Tibial artery (tissue), 4 donors: Measurements from ENCODE around the gene BTBD8.

Experiments
- DNase-seq, 2 donors: peaks; one replicate each; pipeline ENCODE4 v3.0.0-alpha.2; 2019
- H3K27ac ChIP-seq, 2 donors: fragments of 200-600 bp; sonication (generic) in 1 of 2; 1 replicate in 1 of 2; 2 replicates in 1 of 2; pipeline ENCODE4 v1.5.1; 2018 to 2019; ENCODE audit warnings: mild to moderate bottlenecking in 1 of 2
- H3K27me3 ChIP-seq, 2 donors: fragments of 200-600 bp; sonication (generic) in 1 of 2; one replicate each; pipeline versions ENCODE4 v1.5.1 to v1.6.0; 2016 to 2019
- H3K36me3 ChIP-seq, 3 donors: fragments of 200-600 bp; sonication (generic) in 2 of 3; one replicate each; pipeline ENCODE4 v1.5.1; 2016 to 2019; ENCODE audit warnings: mild to moderate bottlenecking in 2 of 3
- H3K4me1 ChIP-seq, 4 donors: fragments of 200-600 bp; sonication (generic) in 2 of 4; 1 replicate in 3 of 4; 2 replicates in 1 of 4; pipeline ENCODE4 v1.5.1; 2016 to 2019
- H3K4me3 ChIP-seq, 2 donors: fragments of 200-600 bp; sonication (generic) in 1 of 2; 1 replicate in 1 of 2; 2 replicates in 1 of 2; pipeline ENCODE4 v1.5.1; 2018 to 2019; ENCODE audit warnings: mild to moderate bottlenecking in 2 of 2
- H3K9me3 ChIP-seq, 3 donors: fragments of 200-600 bp; sonication (generic) in 1 of 3; one replicate each; pipeline ENCODE4 v1.5.1; 2016 to 2019
- CTCF ChIP-seq, 2 experiments: fragments of 200-600 bp in 1 of 2; fragments of 450-650 bp in 1 of 2; IDR thresholded peaks; one replicate each; pipeline ENCODE4 v1.5.1; 2017 to 2019; ENCODE audit warnings: antibody characterized with exemption in 2 of 2, mild to moderate bottlenecking in 1 of 2, moderate library complexity in 1 of 2
- intact Hi-C: fragments of 100-400 bp; cut with DNase I; formaldehyde crosslinking; loops from one replicate; pipeline ENCODE4 v1.15.0; 2023; ENCODE audit warnings: low total_unique reads

BTBD8 gene

GRCh38 chr1:92080128-92080985 is at the start of gene BTBD8:
Gene BTBD8 (plus strand): TSS chr1:92080345. CDS start chr1:92080572, 227 bp downstream.
- DNase-seq: peak; percentile 87 to 91
- TF ChIP-seq CTCF (IDR thresholded peaks at IDR 0.05): no peak
- intact Hi-C loops: no loop called here
- Histone ChIP-seq H3K27me3 (no peaks in the 10 kb centered on the region), H3K36me3 (peaks cover 0 to 3% (median 0%) of the 10 kb centered on the region in 3 donors), H3K4me3 (peak within 1 kb of the TSS; percentile 79 to 96), H3K4me1 (peaks cover 0 to 12% (median 5%) of the 10 kb centered on the region in 4 donors), H3K9me3 (peaks cover 0 to 6% (median 2%) of the 10 kb centered on the region in 3 donors), H3K27ac (peak within 1 kb of the TSS; percentile 76 to 88)

- no peak for DNase-seq
- Histone ChIP-seq H3K4me3 (no peak overlapping the region), H3K36me3 (no peaks in the 10 kb centered on the region), H3K27me3 (peaks cover 0 to 15% of the 10 kb centered on the region in 2 donors), H3K27ac (no peak overlapping the region), H3K9me3 (no peaks in the 10 kb centered on the region), H3K4me1 (peaks cover 0 to 14% (median 5%) of the 10 kb centered on the region in 4 donors)
- intact Hi-C loops: no loop called here
- no peak for TF ChIP-seq CTCF (IDR thresholded peaks at IDR 0.05)
These were observed 49.5 kb upstream of the BTBD8 start for GRCh38 chr1:92030656-92031107.

GRCh38 chr1:92031281-92032110 is 48.6 kb upstream of the BTBD8 start:
- peaks cover 0 to 15% of the 10 kb centered on the region in 2 donors for H3K27me3 ChIP-seq
- peaks cover 0 to 14% (median 5%) of the 10 kb centered on the region in 4 donors for H3K4me1 ChIP-seq
- no peaks in the 10 kb centered on the region for H3K9me3 ChIP-seq
- H3K27ac ChIP-seq: no peak overlapping the region
- no peak for TF ChIP-seq CTCF (IDR thresholded peaks at IDR 0.05)
- no peak overlapping the region for H3K4me3 ChIP-seq
- intact Hi-C loops: no loop called here
- DNase-seq: no peak
- no peaks in the 10 kb centered on the region for H3K36me3 ChIP-seq

- Histone ChIP-seq H3K4me1 (no peaks in the 10 kb centered on the region), H3K9me3 (no peaks in the 10 kb centered on the region), H3K27me3 (no peaks in the 10 kb centered on the region), H3K4me3 (no peak overlapping the region), H3K27ac (no peak overlapping the region), H3K36me3 (no peaks in the 10 kb centered on the region)
- no peak for DNase-seq
- TF ChIP-seq CTCF (IDR thresholded peaks at IDR 0.05): no peak
- intact Hi-C loops: no loop called here
These were observed 42.7 kb upstream of the BTBD8 start for GRCh38 chr1:92037400-92037799.

- intact Hi-C loops: no loop called here
- Histone ChIP-seq H3K9me3 (no peaks in the 10 kb centered on the region), H3K4me1 (no peaks in the 10 kb centered on the region), H3K27ac (no peak overlapping the region), H3K36me3 (no peaks in the 10 kb centered on the region), H3K4me3 (no peak overlapping the region), H3K27me3 (no peaks in the 10 kb centered on the region)
- TF ChIP-seq CTCF (IDR thresholded peaks at IDR 0.05): no peak
- DNase-seq: no peak
These were observed 41.3 kb upstream of the BTBD8 start for GRCh38 chr1:92038695-92039346.
